ENCODE data around the gene ZBTB40.

The ZBTB40 gene

DNA sequence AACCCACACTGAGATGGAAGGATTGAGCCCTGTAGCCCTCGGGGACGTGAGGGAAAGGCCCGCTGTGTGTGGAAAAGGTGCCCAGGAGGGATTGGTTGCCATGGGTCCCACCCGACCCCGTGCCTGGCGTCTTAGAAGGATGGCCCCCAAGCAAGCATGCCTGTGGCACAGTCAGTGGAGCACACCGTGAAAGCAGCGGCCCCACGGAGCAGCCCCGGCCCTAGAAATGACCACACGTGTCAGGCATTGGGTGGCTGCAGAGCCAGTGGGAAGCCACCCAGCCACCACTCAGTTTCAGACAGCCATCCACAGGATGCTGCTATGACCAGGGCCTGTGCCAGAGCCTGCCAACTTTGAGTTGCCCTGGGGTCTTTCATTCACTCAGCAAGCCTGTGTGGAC lies 98.4 kb downstream of the ZBTB40 start (continued):
- TF ChIP-seq, protein P1, sequence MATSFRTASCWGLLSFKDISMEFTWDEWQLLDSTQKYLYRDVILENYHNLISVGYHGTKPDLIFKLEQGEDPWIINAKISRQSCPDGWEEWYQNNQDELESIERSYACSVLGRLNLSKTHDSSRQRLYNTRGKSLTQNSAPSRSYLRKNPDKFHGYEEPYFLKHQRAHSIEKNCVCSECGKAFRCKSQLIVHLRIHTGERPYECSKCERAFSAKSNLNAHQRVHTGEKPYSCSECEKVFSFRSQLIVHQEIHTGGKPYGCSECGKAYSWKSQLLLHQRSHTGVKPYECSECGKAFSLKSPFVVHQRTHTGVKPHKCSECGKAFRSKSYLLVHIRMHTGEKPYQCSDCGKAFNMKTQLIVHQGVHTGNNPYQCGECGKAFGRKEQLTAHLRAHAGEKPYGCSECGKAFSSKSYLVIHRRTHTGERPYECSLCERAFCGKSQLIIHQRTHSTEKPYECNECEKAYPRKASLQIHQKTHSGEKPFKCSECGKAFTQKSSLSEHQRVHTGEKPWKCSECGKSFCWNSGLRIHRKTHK (tag by site-specific recombination; IDR thresholded peaks at IDR 0.05), result no peak
- no peak for TF ChIP-seq HOXA7 (CRISPR knock-in tag; IDR thresholded peaks at IDR 0.05; ENCODE audit: borderline replicate concordance)

DNA sequence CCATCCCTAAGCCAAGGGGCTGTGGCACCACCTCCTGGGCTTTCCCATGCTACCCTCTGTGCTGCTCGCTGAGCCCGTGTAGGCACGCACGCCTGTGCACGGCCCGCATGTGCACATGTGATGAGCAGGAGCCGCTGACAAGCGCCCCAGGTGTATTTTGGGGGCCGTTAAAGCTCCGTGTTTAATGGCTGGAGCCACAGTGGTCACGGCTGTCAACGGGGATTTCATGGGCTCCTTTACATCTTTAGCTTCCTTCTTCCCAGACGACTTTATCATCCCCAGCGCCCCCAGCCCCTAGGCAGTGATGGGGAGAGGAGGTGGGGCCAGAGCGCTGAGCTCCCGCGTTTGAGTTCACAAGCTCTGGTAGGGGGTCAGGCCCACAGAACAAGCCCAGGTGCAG lies 99.9 kb downstream of the ZBTB40 start:
- ChIA-PET POLR2A (no interaction called here), CTCF (no interaction called here)
- Histone ChIP-seq H3K4me1 (ENCODE audit: control insufficient read depth, insufficient read depth, low read length) (no peaks in the 10 kb centered on the region), H3K4me3 (ENCODE audit: low read depth, low read length) (no peak overlapping the region), H3K27ac (ENCODE audit: extremely low read depth, low read depth, low read length) (no peak overlapping the region), H3K9me3 (ENCODE audit: control insufficient read depth, insufficient read depth, low read depth, low read length) (no peaks in the 10 kb centered on the region), H3K36me3 (ENCODE audit: control insufficient read depth in 2 of 2, insufficient read depth in 1 of 2, low read length in 2 of 2) (no peaks in the 10 kb centered on the region)
- TF ChIP-seq ZNF239 (tag by site-specific recombination; IDR thresholded peaks at IDR 0.05) (no peak), ZNF416 (tag by site-specific recombination; IDR thresholded peaks at IDR 0.05) (no peak), ZNF132 (tag by site-specific recombination; IDR thresholded peaks at IDR 0.05; ENCODE audit: borderline replicate concordance) (no peak), ZNF223 (tag by site-specific recombination; IDR thresholded peaks at IDR 0.05) (no peak), ZNF221 (tag by site-specific recombination; IDR thresholded peaks at IDR 0.05; ENCODE audit: borderline replicate concordance) (no peak), TCF7L2 (IDR thresholded peaks at IDR 0.05; ENCODE audit: borderline replicate concordance, low read depth, low read length) (no peak), ZNF10 (tag by site-specific recombination; IDR thresholded peaks at IDR 0.05) (no peak), ZNF121 (tag by site-specific recombination; IDR thresholded peaks at IDR 0.05) (no peak), IKZF3 (tag by site-specific recombination; IDR thresholded peaks at IDR 0.05) (no peak), ZNF184 (tag by site-specific recombination; IDR thresholded peaks at IDR 0.05) (no peak), ZNF785 (tag by site-specific recombination; IDR thresholded peaks at IDR 0.05) (no peak), ZNF211 (tag by site-specific recombination; IDR thresholded peaks at IDR 0.05; ENCODE audit: low read depth) (no peak), ZNF621 (tag by site-specific recombination; IDR thresholded peaks at IDR 0.05) (no peak), ZNF473 (tag by site-specific recombination; IDR thresholded peaks at IDR 0.05) (no peak)
- TF ChIP-seq, protein P2, sequence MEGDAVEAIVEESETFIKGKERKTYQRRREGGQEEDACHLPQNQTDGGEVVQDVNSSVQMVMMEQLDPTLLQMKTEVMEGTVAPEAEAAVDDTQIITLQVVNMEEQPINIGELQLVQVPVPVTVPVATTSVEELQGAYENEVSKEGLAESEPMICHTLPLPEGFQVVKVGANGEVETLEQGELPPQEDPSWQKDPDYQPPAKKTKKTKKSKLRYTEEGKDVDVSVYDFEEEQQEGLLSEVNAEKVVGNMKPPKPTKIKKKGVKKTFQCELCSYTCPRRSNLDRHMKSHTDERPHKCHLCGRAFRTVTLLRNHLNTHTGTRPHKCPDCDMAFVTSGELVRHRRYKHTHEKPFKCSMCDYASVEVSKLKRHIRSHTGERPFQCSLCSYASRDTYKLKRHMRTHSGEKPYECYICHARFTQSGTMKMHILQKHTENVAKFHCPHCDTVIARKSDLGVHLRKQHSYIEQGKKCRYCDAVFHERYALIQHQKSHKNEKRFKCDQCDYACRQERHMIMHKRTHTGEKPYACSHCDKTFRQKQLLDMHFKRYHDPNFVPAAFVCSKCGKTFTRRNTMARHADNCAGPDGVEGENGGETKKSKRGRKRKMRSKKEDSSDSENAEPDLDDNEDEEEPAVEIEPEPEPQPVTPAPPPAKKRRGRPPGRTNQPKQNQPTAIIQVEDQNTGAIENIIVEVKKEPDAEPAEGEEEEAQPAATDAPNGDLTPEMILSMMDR (tag by site-specific recombination; IDR thresholded peaks at IDR 0.05), result no peak
- TF ChIP-seq, protein P3, sequence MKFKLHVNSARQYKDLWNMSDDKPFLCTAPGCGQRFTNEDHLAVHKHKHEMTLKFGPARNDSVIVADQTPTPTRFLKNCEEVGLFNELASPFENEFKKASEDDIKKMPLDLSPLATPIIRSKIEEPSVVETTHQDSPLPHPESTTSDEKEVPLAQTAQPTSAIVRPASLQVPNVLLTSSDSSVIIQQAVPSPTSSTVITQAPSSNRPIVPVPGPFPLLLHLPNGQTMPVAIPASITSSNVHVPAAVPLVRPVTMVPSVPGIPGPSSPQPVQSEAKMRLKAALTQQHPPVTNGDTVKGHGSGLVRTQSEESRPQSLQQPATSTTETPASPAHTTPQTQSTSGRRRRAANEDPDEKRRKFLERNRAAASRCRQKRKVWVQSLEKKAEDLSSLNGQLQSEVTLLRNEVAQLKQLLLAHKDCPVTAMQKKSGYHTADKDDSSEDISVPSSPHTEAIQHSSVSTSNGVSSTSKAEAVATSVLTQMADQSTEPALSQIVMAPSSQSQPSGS (tag by site-specific recombination; IDR thresholded peaks at IDR 0.05; ENCODE audit: low read depth), result no peak
- TF ChIP-seq, protein P4, sequence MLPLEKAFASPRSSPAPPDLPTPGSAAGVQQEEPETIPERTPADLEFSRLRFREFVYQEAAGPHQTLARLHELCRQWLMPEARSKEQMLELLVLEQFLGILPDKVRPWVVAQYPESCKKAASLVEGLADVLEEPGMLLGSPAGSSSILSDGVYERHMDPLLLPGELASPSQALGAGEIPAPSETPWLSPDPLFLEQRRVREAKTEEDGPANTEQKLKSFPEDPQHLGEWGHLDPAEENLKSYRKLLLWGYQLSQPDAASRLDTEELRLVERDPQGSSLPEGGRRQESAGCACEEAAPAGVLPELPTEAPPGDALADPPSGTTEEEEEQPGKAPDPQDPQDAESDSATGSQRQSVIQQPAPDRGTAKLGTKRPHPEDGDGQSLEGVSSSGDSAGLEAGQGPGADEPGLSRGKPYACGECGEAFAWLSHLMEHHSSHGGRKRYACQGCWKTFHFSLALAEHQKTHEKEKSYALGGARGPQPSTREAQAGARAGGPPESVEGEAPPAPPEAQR (tag by site-specific recombination; IDR thresholded peaks at IDR 0.05), result no peak

DNA sequence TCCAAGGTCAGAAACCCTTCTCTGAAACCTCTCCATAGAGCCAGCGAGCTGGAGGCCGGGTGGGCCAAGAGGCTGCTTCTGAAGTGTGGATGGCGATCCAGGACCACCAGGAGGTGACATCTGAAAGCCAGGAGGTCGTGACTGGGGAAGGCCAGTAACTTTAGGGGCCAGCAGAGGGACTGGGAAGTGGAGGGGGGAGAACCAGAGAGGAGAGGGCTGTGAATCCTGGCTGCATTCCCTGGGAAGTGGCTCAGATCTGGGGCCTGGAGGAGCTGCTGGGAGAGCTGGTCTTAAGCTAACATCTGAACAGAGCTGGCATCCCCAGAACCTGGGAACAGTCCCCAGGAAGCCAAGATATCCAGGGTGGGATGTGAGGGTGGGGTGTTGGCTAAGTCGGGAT lies 100.4 kb downstream of the ZBTB40 start:
- Histone ChIP-seq H3K36me3 (ENCODE audit: control insufficient read depth in 2 of 2, insufficient read depth in 1 of 2, low read length in 2 of 2) (no peaks in the 10 kb centered on the region), H3K4me3 (ENCODE audit: low read depth, low read length) (no peak overlapping the region), H3K4me1 (ENCODE audit: control insufficient read depth, insufficient read depth, low read length) (no peaks in the 10 kb centered on the region), H3K27ac (ENCODE audit: extremely low read depth, low read depth, low read length) (no peak overlapping the region), H3K9me3 (ENCODE audit: control insufficient read depth, insufficient read depth, low read depth, low read length) (no peaks in the 10 kb centered on the region)
- ChIA-PET CTCF (no interaction called here), POLR2A (no interaction called here)
- TF ChIP-seq KLF7 (tag by site-specific recombination; IDR thresholded peaks at IDR 0.05; ENCODE audit: borderline replicate concordance) (no peak), ZNF223 (tag by site-specific recombination; IDR thresholded peaks at IDR 0.05) (no peak), ZNF623 (tag by site-specific recombination; IDR thresholded peaks at IDR 0.05) (no peak)
- TF ChIP-seq, protein P5, sequence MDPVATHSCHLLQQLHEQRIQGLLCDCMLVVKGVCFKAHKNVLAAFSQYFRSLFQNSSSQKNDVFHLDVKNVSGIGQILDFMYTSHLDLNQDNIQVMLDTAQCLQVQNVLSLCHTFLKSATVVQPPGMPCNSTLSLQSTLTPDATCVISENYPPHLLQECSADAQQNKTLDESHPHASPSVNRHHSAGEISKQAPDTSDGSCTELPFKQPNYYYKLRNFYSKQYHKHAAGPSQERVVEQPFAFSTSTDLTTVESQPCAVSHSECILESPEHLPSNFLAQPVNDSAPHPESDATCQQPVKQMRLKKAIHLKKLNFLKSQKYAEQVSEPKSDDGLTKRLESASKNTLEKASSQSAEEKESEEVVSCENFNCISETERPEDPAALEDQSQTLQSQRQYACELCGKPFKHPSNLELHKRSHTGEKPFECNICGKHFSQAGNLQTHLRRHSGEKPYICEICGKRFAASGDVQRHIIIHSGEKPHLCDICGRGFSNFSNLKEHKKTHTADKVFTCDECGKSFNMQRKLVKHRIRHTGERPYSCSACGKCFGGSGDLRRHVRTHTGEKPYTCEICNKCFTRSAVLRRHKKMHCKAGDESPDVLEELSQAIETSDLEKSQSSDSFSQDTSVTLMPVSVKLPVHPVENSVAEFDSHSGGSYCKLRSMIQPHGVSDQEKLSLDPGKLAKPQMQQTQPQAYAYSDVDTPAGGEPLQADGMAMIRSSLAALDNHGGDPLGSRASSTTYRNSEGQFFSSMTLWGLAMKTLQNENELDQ (tag by site-specific recombination; IDR thresholded peaks at IDR 0.05; ENCODE audit: low read depth), result no peak
- TF ChIP-seq, protein P6, sequence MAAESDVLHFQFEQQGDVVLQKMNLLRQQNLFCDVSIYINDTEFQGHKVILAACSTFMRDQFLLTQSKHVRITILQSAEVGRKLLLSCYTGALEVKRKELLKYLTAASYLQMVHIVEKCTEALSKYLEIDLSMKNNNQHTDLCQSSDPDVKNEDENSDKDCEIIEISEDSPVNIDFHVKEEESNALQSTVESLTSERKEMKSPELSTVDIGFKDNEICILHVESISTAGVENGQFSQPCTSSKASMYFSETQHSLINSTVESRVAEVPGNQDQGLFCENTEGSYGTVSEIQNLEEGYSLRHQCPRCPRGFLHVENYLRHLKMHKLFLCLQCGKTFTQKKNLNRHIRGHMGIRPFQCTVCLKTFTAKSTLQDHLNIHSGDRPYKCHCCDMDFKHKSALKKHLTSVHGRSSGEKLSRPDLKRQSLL (tag by site-specific recombination; IDR thresholded peaks at IDR 0.05), result no peak
